SK-N-SH treated with all-trans-retinoic acid at 6 μM for 48 hours (cell line): ENCODE results near the gene PID1.

Source experiments
- ARNTL ChIP-seq: fragments of 450-650 bp; formaldehyde crosslinking; IDR thresholded peaks from 2 replicates; pipeline ENCODE4 v1.5.0; 2020; ENCODE audit warnings: low read depth, mild to moderate bottlenecking, moderate library complexity, borderline replicate concordance
- CSDC2 ChIP-seq: fragments of 250-450 bp; sonication (Bioruptor Pico); IDR thresholded peaks from 2 replicates; pipeline ENCODE4 v1.5.0; 2020; ENCODE audit warnings: mild to moderate bottlenecking, moderate library complexity
- GLIS3 ChIP-seq: fragments of 250-450 bp; sonication (Bioruptor Pico); IDR thresholded peaks from 2 replicates; pipeline ENCODE4 v1.5.0; 2020; ENCODE audit warnings: mild to moderate bottlenecking, moderate library complexity
- ISL1 ChIP-seq: fragments of 250-450 bp; sonication (Bioruptor Pico); IDR thresholded peaks from 2 replicates; pipeline ENCODE4 v2.1.2; 2022; ENCODE audit warnings: mild to moderate bottlenecking, moderate library complexity
- OSR1 ChIP-seq: fragments of 250-450 bp; sonication (Bioruptor Pico); IDR thresholded peaks from 2 replicates; pipeline ENCODE4 v1.8.0; 2022; ENCODE audit warnings: moderate library complexity, mild to moderate bottlenecking, inconsistent platforms
- PATZ1 ChIP-seq: fragments of 250-450 bp; sonication (Bioruptor Pico); IDR thresholded peaks from 2 replicates; pipeline ENCODE4 v1.8.0; 2020; ENCODE audit warnings: mild to moderate bottlenecking, moderate library complexity, borderline replicate concordance
- PPARA ChIP-seq: fragments of 250-450 bp; sonication (Bioruptor Pico); IDR thresholded peaks from 2 replicates; pipeline ENCODE4 v1.5.0; 2020; ENCODE audit warnings: mild to moderate bottlenecking, borderline replicate concordance
- RARB ChIP-seq: fragments of 250-450 bp; sonication (Bioruptor Pico); IDR thresholded peaks from 2 replicates; pipeline ENCODE4 v1.8.0; 2021; ENCODE audit warnings: mild to moderate bottlenecking, moderate library complexity
- TOX ChIP-seq: fragments of 250-450 bp; sonication (Bioruptor Pico); IDR thresholded peaks from 2 replicates; pipeline ENCODE4 v1.8.0; 2021; ENCODE audit warnings: mild to moderate bottlenecking, moderate library complexity, borderline replicate concordance
- ZFP3 ChIP-seq: fragments of 250-450 bp; sonication (Bioruptor Pico); IDR thresholded peaks from 2 replicates; pipeline ENCODE4 v1.5.0; 2020; ENCODE audit warnings: mild to moderate bottlenecking, moderate library complexity
- ZNF8 ChIP-seq: fragments of 450-650 bp; formaldehyde crosslinking; IDR thresholded peaks from 2 replicates; pipeline ENCODE4 v1.5.0; 2020; ENCODE audit warnings: mild to moderate bottlenecking, moderate library complexity
- TF ChIP-seq, protein P1 (sequence below): fragments of 250-450 bp; sonication (Bioruptor Pico); IDR thresholded peaks from 2 replicates; pipeline ENCODE4 v1.5.0; 2020; ENCODE audit warnings: mild to moderate bottlenecking, moderate library complexity

DNA sequence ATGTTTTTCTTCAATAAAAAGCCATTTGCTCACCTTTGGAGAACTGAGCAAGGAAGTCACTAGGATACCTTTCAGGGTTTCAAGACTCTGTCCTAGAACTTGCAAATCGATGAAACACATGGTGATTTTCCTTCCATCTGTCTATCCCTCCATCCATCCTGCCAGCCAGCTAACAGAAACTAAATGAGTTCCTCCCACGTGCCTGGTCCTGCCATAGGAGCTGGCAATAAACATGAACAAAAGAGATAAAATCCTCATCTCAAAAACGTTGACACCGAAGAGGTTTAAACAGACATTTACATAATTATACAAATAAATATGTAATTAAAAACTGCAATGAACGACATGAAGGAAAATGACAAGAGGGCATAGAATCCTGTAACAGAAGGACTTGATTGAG, 249.0 kb downstream of the PID1 start:
- TF ChIP-seq ARNTL (CRISPR knock-in tag) = no peak
- TF ChIP-seq, protein P1, sequence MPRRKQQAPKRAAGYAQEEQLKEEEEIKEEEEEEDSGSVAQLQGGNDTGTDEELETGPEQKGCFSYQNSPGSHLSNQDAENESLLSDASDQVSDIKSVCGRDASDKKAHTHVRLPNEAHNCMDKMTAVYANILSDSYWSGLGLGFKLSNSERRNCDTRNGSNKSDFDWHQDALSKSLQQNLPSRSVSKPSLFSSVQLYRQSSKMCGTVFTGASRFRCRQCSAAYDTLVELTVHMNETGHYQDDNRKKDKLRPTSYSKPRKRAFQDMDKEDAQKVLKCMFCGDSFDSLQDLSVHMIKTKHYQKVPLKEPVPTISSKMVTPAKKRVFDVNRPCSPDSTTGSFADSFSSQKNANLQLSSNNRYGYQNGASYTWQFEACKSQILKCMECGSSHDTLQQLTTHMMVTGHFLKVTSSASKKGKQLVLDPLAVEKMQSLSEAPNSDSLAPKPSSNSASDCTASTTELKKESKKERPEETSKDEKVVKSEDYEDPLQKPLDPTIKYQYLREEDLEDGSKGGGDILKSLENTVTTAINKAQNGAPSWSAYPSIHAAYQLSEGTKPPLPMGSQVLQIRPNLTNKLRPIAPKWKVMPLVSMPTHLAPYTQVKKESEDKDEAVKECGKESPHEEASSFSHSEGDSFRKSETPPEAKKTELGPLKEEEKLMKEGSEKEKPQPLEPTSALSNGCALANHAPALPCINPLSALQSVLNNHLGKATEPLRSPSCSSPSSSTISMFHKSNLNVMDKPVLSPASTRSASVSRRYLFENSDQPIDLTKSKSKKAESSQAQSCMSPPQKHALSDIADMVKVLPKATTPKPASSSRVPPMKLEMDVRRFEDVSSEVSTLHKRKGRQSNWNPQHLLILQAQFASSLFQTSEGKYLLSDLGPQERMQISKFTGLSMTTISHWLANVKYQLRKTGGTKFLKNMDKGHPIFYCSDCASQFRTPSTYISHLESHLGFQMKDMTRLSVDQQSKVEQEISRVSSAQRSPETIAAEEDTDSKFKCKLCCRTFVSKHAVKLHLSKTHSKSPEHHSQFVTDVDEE (CRISPR knock-in tag) = no peak
- TF ChIP-seq RARB = no peak
- no peak for TF ChIP-seq CSDC2 (CRISPR knock-in tag)
- TF ChIP-seq OSR1 (CRISPR knock-in tag) = no peak
- no peak for TF ChIP-seq ISL1
- no peak for TF ChIP-seq TOX
- TF ChIP-seq PPARA (CRISPR knock-in tag) = no peak
- no peak for TF ChIP-seq ZNF8 (CRISPR knock-in tag)
- no peak for TF ChIP-seq GLIS3 (CRISPR knock-in tag)
- no peak for TF ChIP-seq PATZ1 (CRISPR knock-in tag)
- no peak for TF ChIP-seq ZFP3 (CRISPR knock-in tag)
